Thyroid gland (tissue), 4 donors: ENCODE measurements around the gene CCL24.

Source experiments
- POLR2A ChIP-seq, 2 donors: fragments of 450-650 bp; IDR thresholded peaks; one replicate each; pipeline ENCODE4 v1.6.1; 2017; ENCODE audit warnings: antibody characterized with exemption in 2 of 2, mild to moderate bottlenecking in 2 of 2, moderate library complexity in 1 of 2
- TF ChIP-seq, protein P1 (sequence below), 6 experiments: fragments of 200-600 bp in 3 of 6; fragments of 450-650 bp in 3 of 6; sonication (generic) in 3 of 6; IDR thresholded peaks; one replicate each; pipeline ENCODE4 v1.5.1; 2016 to 2019; ENCODE audit warnings: antibody characterized with exemption in 6 of 6, mild to moderate bottlenecking in 2 of 6, inconsistent platforms in 1 of 6, moderate library complexity in 1 of 6

DNA sequence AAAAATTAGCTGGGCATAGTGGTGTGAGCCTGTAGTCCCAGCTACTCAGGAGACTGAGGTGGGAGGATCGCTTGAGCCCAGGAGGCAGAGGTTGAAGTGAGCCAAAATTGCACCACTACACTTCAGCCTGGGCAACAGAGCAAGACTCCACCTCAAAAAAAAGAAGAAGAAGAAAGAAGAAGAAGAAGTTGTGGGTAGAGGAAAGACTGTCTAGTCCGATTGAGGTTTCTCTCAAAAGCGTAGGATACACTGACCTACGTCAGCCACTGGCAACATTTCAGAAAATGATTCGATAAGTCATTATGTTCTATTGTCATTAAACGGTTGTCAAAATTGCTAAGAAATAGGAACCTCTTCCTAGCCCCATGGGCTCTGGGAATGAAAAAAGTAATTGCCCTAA is 42.9 kb upstream of the CCL24 start:
- TF ChIP-seq, protein P1, sequence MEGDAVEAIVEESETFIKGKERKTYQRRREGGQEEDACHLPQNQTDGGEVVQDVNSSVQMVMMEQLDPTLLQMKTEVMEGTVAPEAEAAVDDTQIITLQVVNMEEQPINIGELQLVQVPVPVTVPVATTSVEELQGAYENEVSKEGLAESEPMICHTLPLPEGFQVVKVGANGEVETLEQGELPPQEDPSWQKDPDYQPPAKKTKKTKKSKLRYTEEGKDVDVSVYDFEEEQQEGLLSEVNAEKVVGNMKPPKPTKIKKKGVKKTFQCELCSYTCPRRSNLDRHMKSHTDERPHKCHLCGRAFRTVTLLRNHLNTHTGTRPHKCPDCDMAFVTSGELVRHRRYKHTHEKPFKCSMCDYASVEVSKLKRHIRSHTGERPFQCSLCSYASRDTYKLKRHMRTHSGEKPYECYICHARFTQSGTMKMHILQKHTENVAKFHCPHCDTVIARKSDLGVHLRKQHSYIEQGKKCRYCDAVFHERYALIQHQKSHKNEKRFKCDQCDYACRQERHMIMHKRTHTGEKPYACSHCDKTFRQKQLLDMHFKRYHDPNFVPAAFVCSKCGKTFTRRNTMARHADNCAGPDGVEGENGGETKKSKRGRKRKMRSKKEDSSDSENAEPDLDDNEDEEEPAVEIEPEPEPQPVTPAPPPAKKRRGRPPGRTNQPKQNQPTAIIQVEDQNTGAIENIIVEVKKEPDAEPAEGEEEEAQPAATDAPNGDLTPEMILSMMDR (IDR thresholded peaks at IDR 0.05) = no peak
- TF ChIP-seq POLR2A (IDR thresholded peaks at IDR 0.05) = no peak
